GM18951 (cell line): ENCODE data around the gene ZNF423.

Experiments
- POLR2A ChIP-seq: IDR thresholded peaks from 4 replicates; pipeline ENCODE4 v1.6.1; 2011; ENCODE audit warnings: mild to moderate bottlenecking; ENCODE audit not compliant: insufficient read length, insufficient read depth; ENCODE audit errors: extremely low read depth
- in situ Hi-C: fragments of 300-500 bp; cut with MboI; formaldehyde crosslinking; loops from one replicate; pipeline ENCODE4 v1.12.0; 2022; ENCODE audit warnings: low sequenced_read_pairs, mixed read lengths, inconsistent platforms; ENCODE audit not compliant: unreplicated experiment

ZNF423 gene

GRCh38 chr16:49821156-49821555 is 34.8 kb downstream of the ZNF423 start:
- in situ Hi-C loops = no loop called here
- TF ChIP-seq POLR2A = no peak

- TF ChIP-seq POLR2A = no peak
- in situ Hi-C loops = no loop called here
Observed at GRCh38 chr16:49817754-49818507, 38.0 kb downstream of the ZNF423 start.

- TF ChIP-seq POLR2A = no peak
- in situ Hi-C loops = no loop called here
Observed at GRCh38 chr16:49816875-49817274, 39.0 kb downstream of the ZNF423 start.

GRCh38 chr16:49811644-49812334 is 44.1 kb downstream of the ZNF423 start:
- no peak for TF ChIP-seq POLR2A
- in situ Hi-C loops = no loop called here

- TF ChIP-seq POLR2A = no peak
- in situ Hi-C loops = no loop called here
Observed at GRCh38 chr16:49810831-49811230, 45.1 kb downstream of the ZNF423 start.

GRCh38 chr16:49809561-49809960 is 46.4 kb downstream of the ZNF423 start:
- no peak for TF ChIP-seq POLR2A
- in situ Hi-C loops = no loop called here

GRCh38 chr16:49809062-49809461 is 46.9 kb downstream of the ZNF423 start:
- in situ Hi-C loops = no loop called here
- no peak for TF ChIP-seq POLR2A

- TF ChIP-seq POLR2A = no peak
- in situ Hi-C loops = no loop called here
Observed at GRCh38 chr16:49806446-49806845, 49.5 kb downstream of the ZNF423 start.

GRCh38 chr16:49801290-49801689 is 54.6 kb downstream of the ZNF423 start:
- TF ChIP-seq POLR2A = no peak
- in situ Hi-C loops = no loop called here

- in situ Hi-C loops = no loop called here
- TF ChIP-seq POLR2A = no peak
Observed at GRCh38 chr16:49800876-49801275, 55.0 kb downstream of the ZNF423 start.

GRCh38 chr16:49800441-49800840 is 55.5 kb downstream of the ZNF423 start:
- no peak for TF ChIP-seq POLR2A
- in situ Hi-C loops = no loop called here

- TF ChIP-seq POLR2A = no peak
- in situ Hi-C loops = no loop called here
Observed at GRCh38 chr16:49799172-49799571, 56.7 kb downstream of the ZNF423 start.

- no peak for TF ChIP-seq POLR2A
- in situ Hi-C loops = no loop called here
Observed at GRCh38 chr16:49795513-49795912, 60.4 kb downstream of the ZNF423 start.

GRCh38 chr16:49793244-49793643 is 62.7 kb downstream of the ZNF423 start:
- TF ChIP-seq POLR2A = no peak

GRCh38 chr16:49789616-49790015 is 66.3 kb downstream of the ZNF423 start:
- no peak for TF ChIP-seq POLR2A
- in situ Hi-C loops = no loop called here

More at GRCh38 chr16:49793244-49793643, 62.7 kb downstream of the ZNF423 start:
- in situ Hi-C loops = no loop called here

GRCh38 chr16:49788986-49789385 is 66.9 kb downstream of the ZNF423 start:
- no peak for TF ChIP-seq POLR2A
- in situ Hi-C loops = no loop called here
